Calu3 (cell line): Measurements from ENCODE around the gene HJV. TPM values are rescaled to one million over a fixed set of nuclear protein-coding genes. Genes with fewer than 3 reads are reported as not detected.

Experiments used
- BruUV-seq: library from RNA; stranded (reverse); fragments of 400-500 nt; replicated peaks from 2 replicates; lab custom pipeline; 2021; lab: Mats Ljungman, UMichigan
- CTCF ChIA-PET: fragments of 300-600 bp; sonication (Branson Sonifier 250); formaldehyde crosslinking; loops from one replicate; lab custom pipeline; 2022; ENCODE audit warnings: antibody characterized with exemption; lab: Charles Lee
- DNase-seq: peaks from one replicate; pipeline ENCODE4 v3.0.0; 2022
- H3K27ac Mint-ChIP-seq: one replicate; pipeline ENCODE4 v1.8.0; 2022; ENCODE audit warnings: mixed read lengths; ENCODE audit not compliant: unreplicated experiment
- H3K27me3 Mint-ChIP-seq: one replicate; pipeline ENCODE4 v1.8.0; 2022; ENCODE audit warnings: mixed read lengths; ENCODE audit not compliant: unreplicated experiment
- H3K36me3 Mint-ChIP-seq: one replicate; pipeline ENCODE4 v1.8.0; 2022; ENCODE audit warnings: mild to moderate bottlenecking, moderate library complexity, mixed read lengths; ENCODE audit not compliant: insufficient read depth, unreplicated experiment
- H3K4me1 Mint-ChIP-seq: one replicate; pipeline ENCODE4 v1.8.0; 2022; ENCODE audit warnings: mild to moderate bottlenecking, low read depth, mixed read lengths; ENCODE audit not compliant: unreplicated experiment
- H3K4me3 Mint-ChIP-seq: one replicate; pipeline ENCODE4 v1.8.0; 2022; ENCODE audit warnings: mild to moderate bottlenecking, low read depth, moderate library complexity, mixed read lengths; ENCODE audit not compliant: unreplicated experiment
- H3K9me3 Mint-ChIP-seq: one replicate; pipeline ENCODE4 v1.8.0; 2022; ENCODE audit warnings: low read depth, mixed read lengths; ENCODE audit not compliant: unreplicated experiment
- CTCF ChIP-seq: fragments of 200-600 bp; IDR thresholded peaks from one replicate; pipeline ENCODE4 v1.8.0; 2022; ENCODE audit warnings: antibody characterized with exemption; ENCODE audit not compliant: unreplicated experiment
- intact Hi-C: fragments of 100-400 bp; cut with micrococcal nuclease; formaldehyde crosslinking; loops from one replicate; pipeline ENCODE4 v1.10.0; 2022; ENCODE audit not compliant: unreplicated experiment
- total RNA-seq: library from RNA; stranded (reverse); gene quantifications from 2 replicates; pipeline ENCODE4 v1.2.3, GENCODE V29; 2022

Gene HJV
- total RNA-seq, 1 experiment from 2014 or later, result not detected

GRCh38 chr1:146013559-146013922 is 8.0 kb downstream of the HJV start:
- no peak for TF ChIP-seq CTCF
- H3K27ac Mint-ChIP-seq, result no peak overlapping the region
- no peaks in the 10 kb centered on the region for H3K9me3 Mint-ChIP-seq
- H3K4me3 Mint-ChIP-seq, result no peak overlapping the region
- BruUV-seq, result no TSS peak
- H3K27me3 Mint-ChIP-seq, result peaks cover 33% of the 10 kb centered on the region
- H3K4me1 Mint-ChIP-seq, result no peaks in the 10 kb centered on the region
- DNase-seq, result no peak
- intact Hi-C loops, result no loop called here
- CTCF ChIA-PET, result no interaction called here
- peaks cover 5% of the 10 kb centered on the region for H3K36me3 Mint-ChIP-seq

- Mint-ChIP-seq H3K27ac (peak overlapping the region; percentile 58), H3K9me3 (no peaks in the 10 kb centered on the region), H3K4me1 (no peaks in the 10 kb centered on the region), H3K27me3 (peaks cover 27% of the 10 kb centered on the region), H3K4me3 (no peak overlapping the region), H3K36me3 (peaks cover 5% of the 10 kb centered on the region)
- intact Hi-C loops, result no loop called here
- peak; percentile 74 for DNase-seq
- no TSS peak for BruUV-seq
- CTCF ChIA-PET, result interaction anchor here (0.6 to 5.0 kb wide), 9 partner anchors 12 to 1138 kb away, joined by 3 to 32 read pairs (median 5); partner anchors contain the start of genes NUDT17 and PIAS3
- peak; percentile 61 for TF ChIP-seq CTCF
These were observed 8.6 kb downstream of the HJV start for GRCh38 chr1:146012703-146013558.

GRCh38 chr1:146010126-146010738 is 11.3 kb downstream of the HJV start:
- Mint-ChIP-seq H3K4me1 (no peaks in the 10 kb centered on the region), H3K36me3 (peaks cover 5% of the 10 kb centered on the region), H3K27me3 (no peaks in the 10 kb centered on the region), H3K27ac (no peak overlapping the region), H3K4me3 (no peak overlapping the region), H3K9me3 (no peaks in the 10 kb centered on the region)
- no TSS peak for BruUV-seq
- CTCF ChIA-PET, result interaction anchor here (5.0 kb wide), 1 partner anchor 32 kb away, joined by 32 read pairs; no protein-coding TSS in a partner anchor
- TF ChIP-seq CTCF, result no peak
- intact Hi-C loops, result loop anchor here (1.0 kb wide), 1 partner anchor 165 kb away; the partner anchor contains the start of gene NUDT17
- DNase-seq, result no peak

- Mint-ChIP-seq H3K4me3 (no peak overlapping the region), H3K36me3 (no peaks in the 10 kb centered on the region), H3K27me3 (no peaks in the 10 kb centered on the region), H3K4me1 (no peaks in the 10 kb centered on the region), H3K9me3 (no peaks in the 10 kb centered on the region), H3K27ac (no peak overlapping the region)
- no peak for TF ChIP-seq CTCF
- intact Hi-C loops, result loop anchor here (1.0 to 2.0 kb wide), 2 partner anchors 29 to 117 kb away; no protein-coding TSS in a partner anchor
- no peak for DNase-seq
- BruUV-seq, result no TSS peak
- CTCF ChIA-PET, result interaction anchor here (0.6 to 2.2 kb wide), 5 partner anchors 20 to 162 kb away, joined by 3 to 31 read pairs (median 4); partner anchors contain the start of genes LIX1L and NUDT17
These were observed 13.9 kb downstream of the HJV start for GRCh38 chr1:146007489-146008133.
